Measurements from ENCODE around the gene TMEM14B.

Gene TMEM14B

DNA sequence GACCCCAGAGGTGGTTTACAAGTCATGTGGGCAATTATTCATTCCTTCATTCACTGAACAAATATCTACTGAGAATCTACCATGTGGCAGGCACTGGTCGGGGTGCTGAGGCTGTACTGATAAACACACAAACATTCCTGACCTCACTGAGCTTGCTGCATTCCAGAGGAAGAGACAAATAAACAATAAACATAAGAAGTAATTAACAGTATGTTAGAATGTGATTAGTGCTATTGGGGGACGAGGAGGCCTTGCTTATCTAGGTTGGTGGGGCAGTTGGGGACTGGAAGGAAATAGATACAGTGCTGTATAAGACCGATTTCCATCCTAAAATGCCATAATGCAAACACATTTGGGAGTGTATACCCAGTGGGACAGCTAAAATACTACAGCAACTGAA, 46.6 kb downstream of the TMEM14B start:
- no peak overlapping the region for H3K27ac ChIP-seq
- TF ChIP-seq, protein P1, sequence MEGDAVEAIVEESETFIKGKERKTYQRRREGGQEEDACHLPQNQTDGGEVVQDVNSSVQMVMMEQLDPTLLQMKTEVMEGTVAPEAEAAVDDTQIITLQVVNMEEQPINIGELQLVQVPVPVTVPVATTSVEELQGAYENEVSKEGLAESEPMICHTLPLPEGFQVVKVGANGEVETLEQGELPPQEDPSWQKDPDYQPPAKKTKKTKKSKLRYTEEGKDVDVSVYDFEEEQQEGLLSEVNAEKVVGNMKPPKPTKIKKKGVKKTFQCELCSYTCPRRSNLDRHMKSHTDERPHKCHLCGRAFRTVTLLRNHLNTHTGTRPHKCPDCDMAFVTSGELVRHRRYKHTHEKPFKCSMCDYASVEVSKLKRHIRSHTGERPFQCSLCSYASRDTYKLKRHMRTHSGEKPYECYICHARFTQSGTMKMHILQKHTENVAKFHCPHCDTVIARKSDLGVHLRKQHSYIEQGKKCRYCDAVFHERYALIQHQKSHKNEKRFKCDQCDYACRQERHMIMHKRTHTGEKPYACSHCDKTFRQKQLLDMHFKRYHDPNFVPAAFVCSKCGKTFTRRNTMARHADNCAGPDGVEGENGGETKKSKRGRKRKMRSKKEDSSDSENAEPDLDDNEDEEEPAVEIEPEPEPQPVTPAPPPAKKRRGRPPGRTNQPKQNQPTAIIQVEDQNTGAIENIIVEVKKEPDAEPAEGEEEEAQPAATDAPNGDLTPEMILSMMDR (IDR thresholded peaks at IDR 0.05): no peak
- TF ChIP-seq ZFX (IDR thresholded peaks at IDR 0.05; ENCODE audit: borderline replicate concordance): no peak

DNA sequence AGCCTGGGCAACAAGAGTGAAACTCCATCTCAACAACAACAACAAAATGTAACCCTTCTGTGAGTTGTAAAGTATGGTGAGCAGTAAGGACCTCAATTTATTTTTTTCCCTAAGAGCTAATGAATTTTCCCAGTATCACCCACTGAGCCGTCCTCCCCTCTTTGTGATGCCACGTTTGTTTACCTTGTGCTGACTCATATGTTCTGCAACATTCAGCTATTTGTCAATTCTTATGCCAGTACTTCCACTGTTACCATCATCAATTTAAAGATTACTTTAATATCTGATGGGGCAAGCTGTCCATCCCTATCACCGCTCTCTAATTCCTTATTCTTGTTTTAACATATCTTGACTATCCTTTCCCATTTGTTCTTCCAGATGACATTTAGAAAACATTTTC, 53.2 kb downstream of the TMEM14B start:
- TF ChIP-seq ZFX (IDR thresholded peaks at IDR 0.05; ENCODE audit: borderline replicate concordance): no peak
- TF ChIP-seq, protein P1 (IDR thresholded peaks at IDR 0.05): no peak
- no peak overlapping the region for H3K27ac ChIP-seq

DNA sequence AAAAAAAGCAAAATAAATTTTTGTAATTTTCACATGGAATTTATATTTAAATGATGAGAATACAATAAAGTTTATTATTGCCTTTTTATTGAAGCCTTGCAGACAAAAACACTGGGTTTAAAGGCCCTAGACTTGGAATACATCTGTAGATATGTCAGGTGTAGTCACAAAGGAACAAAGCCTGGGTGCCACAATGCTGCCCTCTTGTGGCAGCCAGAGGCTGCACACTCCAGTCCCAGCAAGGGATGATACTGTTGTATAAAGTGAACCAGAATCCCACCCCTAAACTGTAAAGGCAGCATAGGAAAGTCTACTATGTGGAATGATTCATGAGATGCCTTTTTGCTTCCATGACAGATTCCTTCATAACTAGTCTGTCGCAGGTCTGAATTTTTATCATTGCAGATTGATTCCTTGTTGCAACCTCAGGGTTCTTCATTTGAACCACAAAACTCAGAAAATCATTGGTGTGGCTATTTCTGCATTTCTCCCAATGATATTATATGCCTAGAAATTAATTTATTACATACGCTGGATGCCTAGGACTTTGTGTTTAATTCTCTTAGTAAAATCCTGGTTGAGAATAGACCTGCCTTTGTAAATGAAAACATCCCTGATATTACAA, 53.7 kb downstream of the TMEM14B start:
- no peak overlapping the region for H3K27ac ChIP-seq
- TF ChIP-seq ZFX (IDR thresholded peaks at IDR 0.05; ENCODE audit: borderline replicate concordance): no peak
- TF ChIP-seq, protein P1 (IDR thresholded peaks at IDR 0.05): peak; percentile 99

Measured in 22Rv1 (cell line).